Measurements from ENCODE around the gene KLF15.

KLF15 gene

DNA sequence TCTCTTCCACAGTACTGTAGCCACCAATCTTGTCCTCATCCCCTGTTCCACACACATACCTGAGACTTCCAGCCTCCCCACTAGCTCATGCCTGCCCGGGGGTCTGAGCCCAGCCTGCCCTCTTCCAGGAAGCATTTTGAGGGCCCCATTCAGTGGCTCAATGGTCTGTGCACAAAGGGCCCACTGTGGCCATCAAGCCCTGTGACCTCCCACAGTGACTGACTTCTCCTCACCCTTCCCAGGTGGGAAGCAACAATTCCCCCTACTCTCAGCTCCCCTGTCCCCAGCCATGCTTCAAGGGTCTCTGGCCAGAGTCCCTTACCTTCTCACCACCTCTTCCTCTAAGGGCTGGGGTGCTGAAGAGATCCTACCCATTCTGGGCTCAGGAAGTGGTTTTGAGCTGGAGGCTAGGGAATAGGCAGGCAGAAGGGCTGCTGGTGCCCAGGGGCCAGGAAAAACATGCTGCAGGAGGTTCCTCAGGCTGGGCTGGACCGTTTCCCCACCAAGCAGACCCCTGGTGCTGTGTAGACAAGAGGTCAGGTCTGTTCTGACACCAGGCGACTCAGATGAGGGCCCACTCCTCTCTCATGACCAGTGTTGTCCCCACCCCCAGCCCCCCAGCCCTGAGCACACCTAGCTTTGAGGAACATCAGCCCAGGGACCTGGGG is 3.0 kb upstream of the KLF15 start:
- no peak for DNase-seq

DNA sequence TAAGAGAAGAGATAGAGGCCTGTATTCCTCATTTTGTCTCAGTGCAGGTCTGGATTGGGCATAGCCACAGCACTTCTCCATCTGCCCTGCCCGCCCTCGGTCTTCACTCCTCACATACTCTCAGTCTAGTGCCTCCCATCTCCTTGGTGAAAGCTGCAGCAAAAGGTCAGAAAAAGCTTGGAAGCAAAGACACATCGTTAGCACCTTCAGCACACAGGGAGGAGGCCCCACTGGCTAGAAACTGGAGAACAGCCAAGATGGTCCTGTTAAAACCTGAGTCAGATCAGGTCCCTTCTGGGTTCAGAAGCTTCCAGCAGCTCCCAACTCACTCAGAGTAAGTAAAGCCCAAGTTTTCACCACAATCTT is 1.6 kb upstream of the KLF15 start:
- DNase-seq, result no peak

DNA sequence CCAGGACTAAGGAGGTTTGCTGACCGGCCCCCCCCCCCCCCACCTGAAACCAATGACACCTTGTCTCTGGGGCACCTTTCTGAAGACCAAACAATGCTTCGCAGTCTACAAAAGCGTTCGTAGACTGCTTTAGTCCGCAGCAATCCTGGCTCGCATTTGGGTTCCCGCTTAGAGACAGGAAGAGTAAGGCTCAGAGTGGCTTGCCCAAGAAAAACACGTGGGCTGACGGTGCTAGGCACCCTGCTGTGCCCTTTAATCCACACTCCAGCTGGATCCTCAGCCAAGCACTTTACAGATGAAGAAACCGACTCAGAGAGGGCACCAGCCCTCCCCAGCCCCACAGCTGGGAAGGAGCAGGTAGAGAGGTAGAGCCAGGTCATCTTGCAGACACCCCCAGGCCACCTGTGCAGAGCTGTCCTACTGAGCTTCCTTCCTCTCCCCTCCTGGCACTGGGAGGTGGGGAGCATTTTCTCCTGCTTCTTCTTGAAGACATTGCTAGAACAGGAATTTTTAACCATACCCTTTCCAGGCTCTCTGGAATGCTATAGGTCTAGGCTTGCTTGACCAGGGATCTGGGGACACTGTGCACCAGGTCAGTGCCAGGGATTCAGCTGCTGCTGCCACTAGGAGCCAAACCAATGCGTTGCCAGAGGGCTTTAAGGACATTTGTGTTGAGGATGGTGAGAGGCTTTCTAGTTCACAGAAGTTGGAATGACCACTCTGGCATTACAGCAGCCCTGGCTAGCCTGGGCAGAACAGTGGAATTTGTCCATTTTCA is 1.0 kb upstream of the KLF15 start:
- DNase-seq, result no peak

DNA sequence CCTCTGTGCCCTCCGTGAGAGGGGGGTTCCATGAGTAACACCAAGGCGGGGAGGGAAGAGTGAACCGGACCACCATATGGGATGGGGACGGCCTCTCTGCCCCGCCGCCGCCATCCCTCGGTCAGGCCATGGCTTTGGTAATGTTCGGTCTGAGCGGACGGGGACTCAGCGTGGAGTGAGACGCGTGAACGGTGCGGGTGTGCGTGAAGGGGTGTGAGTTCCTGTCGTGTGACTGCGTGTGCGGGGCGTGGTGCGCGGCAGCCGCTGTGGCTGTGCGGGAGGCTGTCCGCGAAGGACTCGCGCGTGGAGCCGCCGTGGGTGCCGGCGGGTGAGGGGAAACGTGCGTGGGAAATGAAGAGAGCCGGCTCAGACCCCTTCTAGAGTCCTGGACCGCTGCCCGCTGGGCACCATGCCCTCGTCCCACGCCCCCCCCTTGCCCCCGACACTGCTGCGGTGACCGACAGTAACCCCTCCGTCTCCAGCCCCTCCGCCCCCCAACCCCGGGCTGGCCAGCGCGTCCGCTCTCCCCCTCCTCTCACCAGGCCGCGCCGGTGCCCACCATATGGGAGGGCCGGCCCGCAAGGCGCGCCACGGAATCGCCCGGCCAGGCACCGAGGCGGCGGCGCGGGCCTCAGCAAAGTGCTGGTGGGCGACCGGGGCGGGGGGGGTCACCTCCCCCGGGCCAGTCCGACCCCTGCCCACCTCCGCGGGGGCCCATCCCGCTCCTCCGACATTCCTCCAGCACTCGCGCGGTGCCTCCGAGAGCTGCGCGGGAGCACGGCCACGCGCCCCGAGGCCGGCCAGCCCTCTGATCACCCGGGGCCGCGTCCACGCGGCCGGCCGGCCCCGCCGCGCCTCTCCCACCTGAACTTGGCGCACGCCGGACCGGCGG is 589 bp downstream of the KLF15 start:
- no peak for DNase-seq

DNA sequence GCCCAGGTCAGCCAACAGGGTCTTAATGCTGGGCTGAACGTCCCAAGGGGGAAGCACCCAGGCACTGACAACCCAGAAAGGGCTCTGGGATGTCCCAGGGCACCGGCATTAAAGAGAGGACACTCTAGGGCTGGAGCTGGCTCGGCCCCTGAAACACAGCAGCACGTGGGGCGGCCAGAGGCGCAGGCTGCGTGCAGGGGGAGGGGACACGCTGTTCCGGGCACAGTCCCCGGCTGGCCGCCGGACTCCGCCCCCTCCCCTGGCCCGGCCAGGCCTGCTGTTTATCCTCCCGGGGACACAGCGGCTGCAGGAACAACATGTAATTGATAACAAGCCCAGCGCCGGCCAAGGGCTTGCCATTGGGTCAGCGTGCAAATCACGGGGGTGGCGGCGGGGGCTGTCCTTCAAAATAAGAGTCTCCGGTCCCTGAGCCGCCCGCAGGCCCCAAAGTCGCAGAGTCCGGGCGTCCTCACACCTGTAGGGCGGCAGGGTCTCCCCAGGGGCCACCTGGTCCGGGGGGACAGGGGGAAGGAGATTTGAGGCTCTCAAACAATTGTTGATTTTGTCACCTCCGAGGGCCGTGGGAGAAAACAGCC is 1.3 kb downstream of the KLF15 start:
- DNase-seq, result no peak

DNA sequence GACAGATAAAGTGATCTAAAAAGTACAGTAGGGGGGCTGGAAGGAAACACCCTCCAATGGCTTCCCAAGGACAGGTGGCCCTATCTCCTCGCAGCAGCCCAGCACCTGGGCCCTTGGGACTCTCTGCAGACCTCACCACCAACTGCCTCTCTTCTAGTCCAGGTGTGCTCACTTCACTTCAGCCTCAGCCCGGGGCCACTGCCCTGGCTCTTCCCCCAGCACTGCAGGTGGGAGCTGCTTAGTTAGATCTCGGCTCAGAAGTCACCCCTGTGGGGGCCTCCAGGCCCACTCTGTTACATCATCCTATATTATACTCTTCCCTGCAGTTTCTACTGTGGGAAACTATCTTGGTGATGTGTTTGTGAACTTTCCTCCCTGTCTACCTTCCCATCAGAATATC is 2.0 kb downstream of the KLF15 start:
- no peak for DNase-seq

DNA sequence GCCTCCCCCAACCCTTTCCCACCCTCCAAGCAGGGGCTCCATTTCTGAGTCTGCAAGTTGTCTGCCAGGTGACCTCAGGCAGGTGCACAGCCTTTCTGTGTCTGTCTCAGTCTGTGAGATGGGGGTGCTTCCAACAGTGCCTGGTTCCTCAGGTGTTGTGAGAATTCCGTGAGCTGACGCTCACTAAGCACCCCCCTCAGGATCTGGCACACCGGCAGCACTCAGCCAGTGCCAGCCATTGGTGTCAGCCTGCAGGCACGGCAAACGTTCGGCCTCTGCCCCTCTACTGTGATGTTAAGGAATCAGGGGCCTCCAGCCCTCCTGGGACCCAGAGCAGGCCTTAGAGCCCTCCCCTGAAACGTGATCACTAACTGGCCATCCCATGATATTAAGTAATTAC is 2.4 kb downstream of the KLF15 start:
- no peak for DNase-seq

DNA sequence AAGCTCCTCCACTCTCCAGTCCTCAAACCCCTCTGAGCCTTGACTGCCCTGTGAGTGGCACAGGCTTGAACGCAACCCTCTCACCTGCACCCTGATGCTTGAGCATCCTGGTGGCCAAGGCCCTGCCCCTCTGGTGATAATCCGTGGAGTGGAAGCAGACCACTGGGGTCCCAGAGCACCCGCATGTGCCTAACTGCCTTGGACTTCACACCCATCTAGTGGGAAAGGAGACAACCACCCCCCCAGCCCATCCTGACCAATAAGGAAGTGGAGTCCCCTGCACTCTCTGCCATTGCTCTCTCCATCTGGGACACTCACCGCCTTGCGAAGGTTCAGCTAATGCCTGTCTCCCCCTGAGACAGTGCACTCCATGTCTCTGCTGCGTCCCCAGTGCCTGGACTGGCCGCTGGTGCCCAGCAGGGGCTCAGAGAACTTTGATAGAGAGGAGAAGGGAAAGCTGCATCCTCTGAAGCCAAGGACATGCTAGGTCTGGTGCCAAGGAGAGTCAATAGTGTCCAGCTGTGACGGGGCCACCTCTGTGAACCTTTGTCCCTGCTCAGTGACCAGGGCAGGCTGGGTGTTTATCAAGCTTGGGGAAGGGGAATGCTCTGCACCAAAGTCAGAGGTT is 3.4 kb downstream of the KLF15 start:
- DNase-seq, result no peak

DNA sequence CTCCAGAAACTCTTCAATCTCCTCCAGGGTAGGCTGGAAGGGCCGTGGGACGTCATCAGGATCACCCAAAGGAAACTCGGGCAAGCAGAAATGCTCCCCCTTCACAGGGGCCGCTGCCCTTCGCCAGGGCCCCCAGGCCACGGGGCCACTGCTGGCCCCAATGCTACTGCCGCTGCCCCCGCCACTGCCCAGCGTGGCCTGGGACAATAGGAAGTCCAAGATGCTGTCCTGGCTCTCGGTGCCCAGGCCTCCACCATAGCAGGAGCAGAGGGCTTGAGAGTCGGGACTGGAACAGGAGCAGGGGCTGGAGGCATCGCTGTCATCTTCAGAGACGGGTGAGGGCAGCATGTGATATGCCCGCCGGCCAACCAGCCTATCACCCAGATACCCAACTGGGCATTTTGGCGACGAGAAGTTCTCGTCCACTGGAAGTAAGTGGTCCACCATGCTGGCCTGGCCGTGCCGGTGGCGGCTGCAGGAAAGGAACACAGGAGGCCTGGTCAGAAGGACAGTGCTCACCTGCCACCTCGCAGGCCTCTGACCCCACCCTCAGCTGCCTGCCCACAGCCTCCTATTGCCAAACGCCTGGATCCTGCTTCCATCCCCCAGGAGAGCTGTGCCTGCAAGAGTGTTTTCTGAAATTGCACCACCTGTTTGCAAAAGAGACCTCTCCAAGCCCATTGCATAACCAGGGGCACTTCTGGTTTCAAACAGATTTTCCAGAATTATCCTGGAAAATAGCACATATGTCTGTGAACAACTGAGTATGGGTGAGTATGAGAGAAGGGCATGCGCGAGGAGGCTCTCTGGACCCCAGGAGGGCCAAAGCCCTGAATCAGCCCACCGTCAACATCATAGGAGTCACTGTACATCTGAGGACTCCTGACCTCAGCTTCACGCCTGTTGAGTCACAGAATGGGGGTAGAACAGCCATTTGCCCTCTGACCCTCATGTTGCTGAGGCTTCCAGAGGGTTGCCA is 4.4 kb downstream of the KLF15 start:
- DNase-seq, result no peak

DNA sequence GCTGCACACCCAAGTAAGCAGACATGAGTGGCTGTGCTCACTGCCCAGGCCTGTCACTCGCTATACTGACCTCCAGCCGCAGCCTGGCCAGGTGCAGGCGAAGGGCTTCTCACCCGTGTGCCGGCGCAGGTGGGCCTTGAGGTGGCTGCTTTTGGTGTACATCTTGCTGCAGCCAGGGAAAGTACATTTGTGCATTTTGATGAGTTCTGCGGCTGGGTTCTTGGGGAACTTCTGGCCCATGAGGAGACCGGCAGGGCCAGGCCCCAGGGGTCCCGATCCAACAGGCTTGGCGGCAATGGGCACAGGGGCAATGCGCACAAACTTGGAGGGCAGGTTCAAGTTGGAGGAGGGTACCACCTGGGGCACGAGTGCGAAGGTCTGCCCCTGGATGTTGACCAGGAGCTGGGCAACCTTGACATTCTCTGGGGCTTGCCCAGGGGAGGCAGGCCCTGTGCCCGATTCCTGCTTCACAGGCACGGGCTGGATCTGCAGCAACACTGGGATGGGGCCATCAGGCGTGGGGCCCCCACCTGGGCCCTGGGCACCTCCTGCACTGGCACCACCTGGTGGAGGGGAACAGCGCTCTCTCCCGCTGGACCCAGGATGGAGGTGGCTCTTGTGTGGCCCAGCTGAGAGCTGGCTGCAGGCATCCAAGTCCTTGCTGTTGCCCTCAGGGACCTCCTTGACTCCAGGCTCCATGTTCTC is 5.3 kb downstream of the KLF15 start:
- DNase-seq, result no peak

DNA sequence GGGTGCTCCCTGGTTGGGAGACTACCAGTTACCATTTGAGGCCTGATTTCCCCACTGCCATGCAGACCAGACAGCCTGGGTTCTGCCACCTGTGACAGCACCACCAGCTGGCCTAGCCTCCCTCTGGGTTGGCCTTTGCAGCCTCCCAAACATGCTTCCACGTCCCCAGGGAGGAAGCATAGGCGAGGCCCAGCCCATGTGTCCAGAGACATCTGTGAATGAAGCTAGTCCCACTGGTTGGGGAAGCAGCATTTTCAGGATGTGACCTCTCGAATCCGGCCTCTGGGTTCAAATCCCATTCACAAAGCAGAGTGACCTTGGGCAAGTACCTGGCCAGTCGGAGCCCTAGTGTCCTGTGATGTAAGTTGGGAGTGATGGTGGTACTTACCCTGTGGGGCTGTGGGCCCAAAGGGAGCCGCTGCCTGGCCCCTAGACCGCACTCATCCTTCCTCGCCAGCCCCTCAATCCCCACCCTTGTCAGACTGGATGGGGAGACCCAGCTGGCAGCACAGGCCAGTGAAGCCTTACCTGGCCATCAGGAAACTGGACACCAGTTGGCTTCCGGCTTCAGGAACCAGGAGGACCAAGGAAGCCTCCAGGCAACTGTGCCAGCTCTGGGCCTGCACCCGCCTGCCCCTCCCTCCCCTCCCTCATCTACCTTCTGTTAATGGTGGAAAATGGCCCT is 6.0 kb downstream of the KLF15 start:
- no peak for DNase-seq

DNA sequence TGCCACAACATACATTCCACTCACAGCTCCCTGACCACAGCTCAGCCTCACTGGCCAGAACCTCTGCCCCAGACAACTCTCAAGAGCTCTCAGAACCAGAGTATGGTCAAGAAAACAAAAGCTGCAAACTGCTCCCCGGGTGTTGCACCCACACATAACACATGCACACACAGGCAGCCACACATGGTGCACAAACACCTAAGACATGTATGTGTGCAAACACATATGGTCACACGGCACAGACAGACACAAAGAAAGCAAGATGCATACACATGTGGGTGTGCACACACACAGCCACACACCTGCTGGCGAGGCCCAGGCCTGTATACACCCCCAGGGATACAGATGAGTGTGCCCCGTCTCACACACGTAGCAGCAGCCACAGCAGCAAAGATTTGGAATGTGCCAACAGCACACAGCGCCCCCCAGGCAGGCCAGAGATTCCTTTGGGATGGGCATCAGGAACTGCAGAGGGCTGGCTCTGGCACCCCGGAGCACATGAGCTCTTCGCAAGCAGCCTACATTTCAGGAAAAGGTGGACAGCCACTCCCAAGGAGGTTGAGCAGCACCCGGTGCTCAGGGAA is 6.6 kb downstream of the KLF15 start:
- no peak for DNase-seq

DNA sequence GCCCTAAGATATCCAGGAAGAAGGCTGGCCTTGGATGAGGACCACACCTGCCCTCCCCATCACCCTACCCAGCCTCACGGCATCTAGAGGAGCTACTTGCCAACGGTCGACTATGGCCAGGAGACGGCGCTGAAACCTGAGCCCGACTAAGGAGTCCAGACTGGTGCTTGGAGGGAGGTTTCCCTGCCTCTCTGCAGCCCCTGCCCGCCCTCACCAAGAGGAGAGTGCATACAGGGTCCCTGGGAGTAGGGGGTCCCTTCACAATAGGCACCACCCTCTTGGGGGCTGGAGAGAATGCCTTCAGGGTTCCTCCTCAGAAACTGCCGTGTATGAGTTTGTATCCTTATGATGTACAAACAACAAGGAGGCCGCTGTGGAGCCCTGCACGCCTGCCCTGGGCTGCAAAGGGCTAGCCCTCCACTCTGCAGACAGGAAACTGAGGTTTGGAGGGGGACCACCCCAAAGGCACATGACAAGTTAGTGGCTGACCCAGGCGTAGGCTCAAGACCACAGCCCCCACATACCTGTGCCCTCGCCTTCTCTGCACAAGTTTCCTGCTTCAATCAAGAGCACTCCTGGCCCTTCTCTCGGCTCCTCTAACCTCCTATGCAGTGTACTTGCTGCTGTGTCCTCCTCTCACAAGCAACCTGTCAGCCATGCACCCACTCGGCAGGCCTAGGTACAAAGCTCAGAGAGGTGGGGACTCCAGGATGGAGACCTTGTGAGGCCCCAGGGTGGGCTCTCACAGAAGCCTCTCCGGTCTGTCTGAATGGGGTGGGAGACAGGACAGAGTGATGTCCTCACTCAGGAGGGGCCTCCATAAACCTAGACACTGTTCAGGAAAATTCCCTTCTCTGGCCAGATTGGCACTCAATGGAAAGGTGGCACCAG is 7.4 kb downstream of the KLF15 start:
- no peak for DNase-seq

DNA sequence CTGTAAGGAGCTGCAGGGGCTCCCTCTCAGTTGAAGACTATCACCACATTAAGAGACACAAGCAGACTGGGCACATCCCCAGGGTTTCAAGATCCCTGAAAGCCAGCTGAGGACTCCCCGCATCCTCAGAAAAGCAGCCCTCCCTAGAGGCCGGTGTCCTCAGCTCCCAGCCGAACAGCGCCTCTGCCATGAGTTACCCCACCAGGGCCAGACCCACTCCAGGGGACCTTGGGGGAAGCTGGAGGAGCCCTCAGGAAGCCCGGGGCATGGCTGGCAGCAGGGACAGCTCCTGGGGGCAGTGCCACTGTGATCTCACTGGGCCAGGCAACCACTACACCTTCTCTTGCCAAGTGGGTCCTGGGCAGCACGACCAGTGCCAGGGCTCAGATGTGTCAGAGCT is 8.1 kb downstream of the KLF15 start:
- DNase-seq, result no peak

DNA sequence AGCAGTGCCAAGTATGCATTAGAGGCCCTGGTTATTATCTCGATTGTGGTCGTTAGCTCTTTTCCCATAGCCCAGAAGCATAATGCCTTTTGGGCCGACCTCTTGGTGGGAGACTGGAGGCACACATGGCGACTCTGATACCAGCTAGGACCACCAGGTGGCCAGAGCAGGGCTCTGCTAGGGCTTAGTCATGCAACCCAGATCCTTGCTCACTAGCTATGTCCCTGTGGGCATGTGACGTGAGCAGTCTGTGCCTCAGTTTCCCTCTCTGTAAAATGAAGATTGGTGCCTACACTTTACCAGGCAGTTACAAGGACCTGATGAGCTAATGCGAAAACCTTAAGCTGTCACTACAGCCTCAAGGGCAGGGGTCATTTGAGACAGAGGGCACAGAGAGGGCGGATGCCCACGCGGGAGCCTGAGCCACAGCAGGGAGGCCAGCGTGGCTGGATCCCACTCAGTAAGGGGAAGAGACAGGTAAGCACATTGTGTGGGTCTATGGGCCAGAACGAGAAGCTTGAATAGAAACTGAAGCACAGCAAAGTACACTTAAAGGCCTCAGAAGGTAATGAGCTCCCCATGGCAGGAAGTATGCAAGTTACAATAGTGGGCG is 8.8 kb downstream of the KLF15 start:
- DNase-seq, result no peak

DNA sequence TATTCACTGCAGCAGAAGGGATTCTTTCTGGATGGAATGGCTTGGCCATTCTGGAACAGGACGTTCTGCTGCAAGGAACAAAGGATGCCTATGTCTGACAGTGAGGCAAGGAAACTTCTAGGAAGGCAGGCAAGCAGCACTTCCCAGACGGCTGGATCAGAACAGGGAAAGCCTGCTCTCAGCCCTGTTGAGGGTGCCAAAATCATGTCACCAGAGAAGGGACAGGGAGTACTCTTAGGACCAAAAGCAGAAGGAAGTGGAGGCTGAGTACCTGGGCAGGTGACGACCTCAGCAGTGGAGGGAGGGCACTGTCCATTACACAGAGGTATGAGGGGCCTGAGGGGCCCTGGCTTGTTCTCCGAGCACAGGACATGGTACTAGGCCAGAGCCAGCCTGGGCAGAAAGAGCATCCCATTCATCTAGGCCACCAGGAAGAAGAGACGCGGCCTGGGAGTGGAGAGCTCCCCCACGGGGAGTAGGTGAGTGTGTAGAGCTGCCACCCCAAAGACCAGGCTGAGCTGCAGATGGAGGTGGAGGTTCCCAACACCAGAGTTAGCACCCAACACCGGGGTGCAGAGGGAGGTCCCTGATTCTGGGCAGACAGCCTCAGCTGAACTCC is 9.6 kb downstream of the KLF15 start:
- no peak for DNase-seq

DNA sequence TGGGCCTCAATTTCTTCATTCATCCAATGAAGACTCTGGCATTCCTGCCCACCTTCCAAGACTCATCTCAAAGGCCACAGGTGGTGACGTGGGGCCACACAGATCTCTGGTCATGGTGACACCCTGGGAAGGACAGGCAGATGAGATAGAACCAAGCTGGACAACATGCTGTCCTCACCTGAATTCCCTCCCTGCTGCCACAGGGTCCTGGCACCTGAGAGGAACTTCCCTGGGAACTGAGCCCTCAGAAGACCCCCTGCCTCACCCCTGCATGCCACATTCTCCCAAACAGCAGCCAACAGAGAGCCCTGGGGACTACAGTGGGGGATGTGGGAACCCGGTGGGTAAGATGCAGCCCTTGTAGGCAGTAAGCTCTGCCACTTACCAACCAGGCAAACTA is 10.7 kb downstream of the KLF15 start:
- DNase-seq, result no peak

Measured in T1000 (cell line).